Myocyte (in vitro differentiated cells): ENCODE results near the gene CUZD1. TPM values are rescaled to one million over a fixed set of nuclear protein-coding genes. Genes with fewer than 3 reads are reported as not detected.

Experiments
- DNase-seq: peaks from one replicate; pipeline ENCODE4 v3.0.0-alpha.2; 2012; ENCODE audit warnings: low read depth
- total RNA-seq: library from RNA; depleted of rRNA; stranded (reverse); fragments of >200 nt; gene quantifications from 2 replicates; pipeline ENCODE4 v1.2.3, GENCODE V29; 2014

The CUZD1 gene
- total RNA-seq, 1 donor from 2014 or later: 16.7 TPM

GRCh38 chr10:122856902-122857301, 11.2 kb upstream of the CUZD1 start:
- DNase-seq: no peak

GRCh38 chr10:122855745-122856144, 10.1 kb upstream of the CUZD1 start:
- DNase-seq: no peak

- peak; percentile 88 for DNase-seq
These were observed 9.0 kb upstream of the CUZD1 start for GRCh38 chr10:122854648-122855047.

DNA sequence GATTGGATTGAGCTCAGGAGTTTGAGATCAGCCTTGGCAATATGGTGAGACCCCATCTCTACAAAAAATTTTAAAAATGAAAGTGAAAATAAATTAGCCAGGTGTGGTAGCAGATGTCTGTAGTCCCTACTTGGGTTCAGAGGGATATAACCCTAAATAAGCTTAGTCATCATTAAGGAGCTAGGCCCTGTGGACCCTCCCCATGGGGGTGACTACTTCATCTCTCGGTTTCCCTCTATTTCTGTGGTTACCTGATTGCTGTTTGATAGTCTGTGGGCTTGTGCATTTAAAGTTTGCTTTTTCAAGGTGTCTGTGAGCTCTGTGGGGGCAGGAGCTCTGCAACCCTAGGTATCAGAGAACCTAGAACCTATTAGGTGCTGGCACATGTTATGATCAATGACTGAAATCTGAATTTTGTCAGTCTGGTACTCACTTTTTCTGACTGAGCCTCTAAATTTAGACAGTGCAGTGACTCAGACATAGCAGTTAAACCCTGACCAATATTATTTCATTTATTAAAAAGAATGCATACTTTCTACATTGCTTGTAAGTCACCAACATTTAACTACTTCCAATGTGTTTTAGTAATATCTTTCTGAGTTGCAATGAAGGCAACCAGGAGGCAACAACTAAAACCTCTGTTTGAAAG, 8.1 kb upstream of the CUZD1 start:
- DNase-seq: no peak

DNA sequence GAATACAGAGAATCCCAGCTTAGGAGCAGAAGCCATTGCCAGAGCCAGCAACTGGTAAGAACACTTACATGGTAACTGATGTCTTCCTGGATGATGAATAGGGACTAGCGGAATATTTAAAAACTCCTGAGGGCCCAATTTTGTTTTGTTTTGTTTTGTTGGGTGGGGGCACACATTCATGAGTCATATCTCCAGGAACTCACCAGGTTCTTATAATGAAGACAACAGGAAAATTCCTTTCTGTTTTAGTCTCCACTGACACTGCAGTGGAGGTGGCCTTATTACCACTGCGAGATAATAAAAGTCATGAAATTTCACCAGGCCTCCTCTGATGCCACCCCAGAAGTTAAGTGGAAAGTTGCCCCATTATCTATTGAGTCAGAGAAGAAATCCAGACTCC, 6.6 kb upstream of the CUZD1 start:
- no peak for DNase-seq

GRCh38 chr10:122850705-122851640, 5.3 kb upstream of the CUZD1 start:
- no peak for DNase-seq

GRCh38 chr10:122849900-122850605, 4.4 kb upstream of the CUZD1 start:
- no peak for DNase-seq

- no peak for DNase-seq
These were observed 3.4 kb upstream of the CUZD1 start for GRCh38 chr10:122849090-122849489.

GRCh38 chr10:122847782-122848604, 2.3 kb upstream of the CUZD1 start:
- DNase-seq: peak; percentile 98

- no peak for DNase-seq
These were observed 1.5 kb downstream of the CUZD1 start for GRCh38 chr10:122844146-122844545.

DNA sequence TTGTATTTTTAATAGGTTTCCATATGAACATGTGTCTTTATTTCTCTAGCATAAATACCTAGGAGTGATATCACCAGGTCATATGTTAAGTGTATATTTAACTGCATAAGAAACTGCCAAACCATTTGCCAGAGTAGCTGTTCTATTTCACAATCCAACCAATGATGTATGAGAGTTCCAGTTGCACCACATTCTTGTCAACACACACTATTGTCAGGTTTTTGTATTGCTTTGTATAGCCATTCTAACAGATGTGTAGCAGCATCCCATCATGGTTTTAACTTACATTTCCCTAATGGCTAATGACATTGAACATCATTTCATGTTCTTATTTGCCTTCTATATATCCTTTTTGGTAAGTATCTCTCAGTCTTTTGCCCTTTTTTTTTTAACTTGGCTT, 4.1 kb downstream of the CUZD1 start:
- no peak for DNase-seq

- no peak for DNase-seq
These were observed 6.2 kb downstream of the CUZD1 start for GRCh38 chr10:122839505-122839904.

DNA sequence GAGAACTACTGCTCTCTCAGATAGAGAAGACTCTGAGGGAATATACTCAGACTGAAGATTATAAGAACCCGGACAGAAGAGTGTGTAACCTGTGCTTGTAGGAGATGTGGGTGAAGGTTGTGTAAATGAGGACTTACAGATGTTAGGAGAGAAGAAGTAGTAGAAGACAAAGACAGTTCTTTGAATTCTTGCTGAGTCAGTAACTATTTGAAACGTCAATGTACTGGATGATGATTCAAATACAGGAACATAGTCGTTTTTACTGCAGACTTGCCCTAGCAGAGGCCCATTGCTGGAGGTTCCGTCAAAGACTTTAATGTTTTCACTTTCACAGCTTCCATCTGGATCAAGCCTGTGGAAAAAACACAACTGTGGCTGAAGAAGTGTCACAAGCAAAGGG, 6.8 kb downstream of the CUZD1 start:
- DNase-seq: no peak

GRCh38 chr10:122835908-122836307, 9.7 kb downstream of the CUZD1 start:
- no peak for DNase-seq

DNA sequence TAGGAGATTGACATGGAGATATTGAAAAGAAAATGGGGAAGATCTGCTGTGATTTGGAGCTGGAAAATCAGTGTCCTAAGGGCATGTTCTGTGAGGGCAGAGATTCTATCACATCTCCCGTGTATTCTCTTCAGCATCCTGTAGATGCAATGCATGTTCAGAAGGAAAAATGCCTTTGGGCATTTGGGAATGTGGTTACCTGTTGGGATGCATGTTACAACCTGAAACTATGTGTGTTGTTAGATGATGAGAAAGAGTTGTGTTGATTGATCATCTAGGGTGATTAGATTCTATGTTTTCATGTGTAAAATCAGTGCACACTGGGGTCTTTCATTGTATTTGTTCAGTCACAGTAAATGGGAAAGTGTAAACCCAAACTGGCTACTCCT, 14.7 kb downstream of the CUZD1 start:
- DNase-seq: no peak

GRCh38 chr10:122830273-122830964, 15.2 kb downstream of the CUZD1 start:
- DNase-seq: no peak

GRCh38 chr10:122829454-122829853, 16.2 kb downstream of the CUZD1 start:
- no peak for DNase-seq

DNA sequence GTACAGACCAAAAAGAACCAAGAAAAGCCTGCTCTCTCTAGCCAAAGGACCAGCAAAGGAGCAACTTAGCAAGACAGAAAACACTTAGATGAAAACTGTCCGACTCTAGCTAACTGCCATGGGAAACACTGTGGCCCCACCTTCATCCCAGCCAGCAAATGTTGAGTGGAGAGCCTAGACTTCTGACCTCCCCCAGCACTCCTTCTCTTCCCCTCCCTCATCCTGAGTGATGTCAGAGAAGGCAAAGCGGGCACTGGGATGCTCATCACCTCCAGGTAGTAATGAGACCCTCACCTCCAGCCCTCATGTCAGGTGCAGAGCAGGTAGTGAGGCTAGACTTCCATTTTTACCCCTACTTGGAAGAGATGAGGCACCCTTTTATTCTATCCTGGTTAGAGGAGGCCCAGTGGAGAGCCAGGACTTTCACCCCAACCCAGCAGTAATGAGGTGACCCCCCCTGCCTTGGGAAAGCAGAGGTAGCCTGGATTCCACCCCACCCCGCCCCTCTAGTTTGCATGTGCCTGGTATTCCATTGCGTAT, 16.9 kb downstream of the CUZD1 start:
- DNase-seq: no peak

GRCh38 chr10:122827302-122827701, 18.4 kb downstream of the CUZD1 start:
- DNase-seq: no peak

GRCh38 chr10:122822973-122823690, 22.5 kb downstream of the CUZD1 start:
- no peak for DNase-seq
